H1 (cell line): ENCODE results near the gene SH3D19. TPM values are rescaled to one million over a fixed set of nuclear protein-coding genes. Genes with fewer than 3 reads are reported as not detected.

Source experiments
- HDAC2 ChIP-seq, 2 experiments: fragments of 300-600 bp in 1 of 2; sonication (generic) in 1 of 2; IDR thresholded peaks; 2 replicates each; pipeline ENCODE4 v1.6.1; 2011 to 2012; ENCODE audit warnings: low read depth in 2 of 2, low read length in 2 of 2, mild to moderate bottlenecking in 2 of 2, moderate library complexity in 2 of 2, borderline replicate concordance in 1 of 2, inconsistent platforms in 1 of 2
- MAFK ChIP-seq: IDR thresholded peaks from 2 replicates; pipeline ENCODE4 v1.6.1; 2012; ENCODE audit warnings: low read depth, mild to moderate bottlenecking, improper control_type of control experiment, low read length
- POLR2AphosphoS5 ChIP-seq: IDR thresholded peaks from 2 replicates; pipeline ENCODE4 v1.6.1; 2011; ENCODE audit warnings: low read depth, low read length
- SP1 ChIP-seq: IDR thresholded peaks from 2 replicates; pipeline ENCODE4 v1.6.1; 2011; ENCODE audit warnings: low read depth, low read length
- polyA plus RNA-seq, 7 experiments: library from polyadenylated mRNA; depleted of rRNA in 3 of 7; stranded (reverse) in 5 of 7; unstranded in 2 of 7; fragments of >200 nt in 5 of 7; fragments of 200-250 nt in 2 of 7; gene quantifications; 1 replicate in 5 of 7; 2 replicates in 1 of 7; 4 replicates in 1 of 7; pipeline versions ENCODE4 v1.2.1 to v1.2.3, GENCODE V29; 2011 to 2013; ENCODE audit warnings: missing spikeins in 2 of 7, mixed read lengths in 2 of 7
- total RNA-seq: library from RNA; stranded (reverse); fragmentation: NEBNext Ultra II Directional; extraction: Animal tissue kit (Norgen Biotek cat#: 25700); gene quantifications from 2 replicates; pipeline ENCODE4 v1.2.1, GENCODE V29; 2021
- TF ChIP-seq, protein P1 (sequence below): IDR thresholded peaks from 2 replicates; pipeline ENCODE4 v1.6.1; 2011; ENCODE audit warnings: low read length, improper control_type of control experiment

SH3D19 gene
- total and polyA plus RNA-seq, 2 of the 8 experiments (the other 6 are each of a cell fraction or from before 2014, with no cell fraction given), result 11.7 to 51.3 TPM

DNA sequence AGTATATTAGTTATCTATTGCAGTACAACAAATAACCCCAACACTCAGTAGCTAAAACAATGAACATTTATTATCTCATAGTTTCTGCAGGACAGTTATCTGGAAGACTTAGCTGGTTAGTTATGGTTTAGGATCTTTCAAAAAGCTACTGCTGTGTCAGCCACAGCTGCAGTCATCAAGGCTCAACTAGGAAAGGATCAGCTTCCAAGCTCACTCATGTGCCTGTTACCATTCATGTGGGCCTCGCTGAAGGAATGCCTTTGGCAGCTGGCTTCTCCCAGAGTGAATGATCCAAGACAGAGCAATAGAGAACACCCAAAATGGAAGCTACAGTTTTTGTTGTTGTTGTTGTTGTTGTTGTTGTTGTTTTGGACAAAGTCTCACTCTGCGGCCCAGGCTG lies 62.0 kb downstream of the SH3D19 start (continued):
- TF ChIP-seq, protein P1, sequence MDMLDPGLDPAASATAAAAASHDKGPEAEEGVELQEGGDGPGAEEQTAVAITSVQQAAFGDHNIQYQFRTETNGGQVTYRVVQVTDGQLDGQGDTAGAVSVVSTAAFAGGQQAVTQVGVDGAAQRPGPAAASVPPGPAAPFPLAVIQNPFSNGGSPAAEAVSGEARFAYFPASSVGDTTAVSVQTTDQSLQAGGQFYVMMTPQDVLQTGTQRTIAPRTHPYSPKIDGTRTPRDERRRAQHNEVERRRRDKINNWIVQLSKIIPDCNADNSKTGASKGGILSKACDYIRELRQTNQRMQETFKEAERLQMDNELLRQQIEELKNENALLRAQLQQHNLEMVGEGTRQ, result no peak
- no peak for TF ChIP-seq MAFK
- no peak for TF ChIP-seq SP1
- TF ChIP-seq HDAC2 (IDR thresholded peaks at IDR 0.05; ENCODE audit: borderline replicate concordance in 1 of 2, low read depth in 2 of 2, low read length in 2 of 2), result no peak
- no peak for TF ChIP-seq POLR2AphosphoS5
